ENCODE measurements around the gene REN.

GRCh38 chr1:204114606-204115005 lies 51.5 kb downstream of the REN start:
- no peak for TF ChIP-seq POLR2AphosphoS5 (IDR thresholded peaks at IDR 0.05; ENCODE audit: borderline replicate concordance, low read depth, low read length)
- TF ChIP-seq EZH2 (IDR thresholded peaks at IDR 0.05): no peak
